ENCODE data around the gene CD38.
"Not testable (repeated sequence)": the region's sequence is repeated elsewhere in the genome, so short reads cannot be mapped to it uniquely, and the experiment has no call there.

The CD38 gene

DNA sequence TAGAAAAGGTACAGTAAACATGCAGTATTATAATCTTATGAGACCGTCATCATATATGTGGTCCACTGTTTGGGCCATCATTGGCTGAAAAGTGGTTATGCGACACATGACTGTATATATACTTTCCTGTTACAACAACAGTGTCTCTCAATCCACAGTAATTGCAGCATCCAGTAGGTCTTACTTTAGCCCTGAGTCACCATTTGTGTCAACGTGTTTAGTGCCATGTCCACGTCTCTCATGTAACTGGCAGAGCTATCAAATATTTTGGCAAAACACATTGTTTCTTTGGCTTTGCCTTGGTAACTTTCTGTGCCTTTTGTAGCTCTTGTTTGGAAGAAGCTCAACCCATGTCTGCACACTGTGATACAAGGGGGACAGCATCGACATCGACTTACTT is 73.8 kb downstream of the CD38 start:
- FAIRE-seq, result no peak
- no peak for DNase-seq (ENCODE audit: insufficient read length, low spot score)
- TF ChIP-seq CTCF (IDR thresholded peaks at IDR 0.05; ENCODE audit: insufficient read depth, missing control alignments), result no peak

- DNase-seq (ENCODE audit: insufficient read length, low spot score), result no peak
- FAIRE-seq, result no peak
- TF ChIP-seq CTCF (IDR thresholded peaks at IDR 0.05; ENCODE audit: insufficient read depth, missing control alignments), result no peak
Measured at GRCh38 chr4:15852524-15852923, 74.4 kb downstream of the CD38 start.

DNA sequence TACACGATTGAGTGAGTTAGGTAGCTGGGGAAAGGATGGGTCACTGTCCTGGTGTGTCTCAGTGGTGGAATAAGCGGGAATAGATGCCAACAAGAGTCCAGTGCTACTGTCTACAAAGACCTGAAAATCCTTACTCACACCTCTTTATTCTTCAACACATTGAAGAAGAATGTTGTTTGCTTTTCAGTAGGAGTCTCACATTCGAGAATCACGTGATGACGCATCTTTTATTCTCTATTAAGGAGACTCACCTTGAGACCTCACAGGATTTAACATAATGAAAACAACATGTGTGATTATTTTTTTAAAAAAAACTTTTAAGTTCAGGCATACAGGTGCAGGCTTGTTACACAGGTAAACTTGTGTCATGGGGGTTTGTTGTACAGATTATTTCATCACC is 75.2 kb downstream of the CD38 start:
- FAIRE-seq (no peak), DNase-seq (ENCODE audit: insufficient read length, low spot score) (no peak)
- no peak for TF ChIP-seq CTCF (IDR thresholded peaks at IDR 0.05; ENCODE audit: insufficient read depth, missing control alignments)

- DNase-seq (ENCODE audit: insufficient read length, low spot score) (no peak), FAIRE-seq (no peak)
- no peak for TF ChIP-seq CTCF (IDR thresholded peaks at IDR 0.05; ENCODE audit: insufficient read depth, missing control alignments)
Measured at GRCh38 chr4:15855804-15856475, 77.8 kb downstream of the CD38 start.

DNA sequence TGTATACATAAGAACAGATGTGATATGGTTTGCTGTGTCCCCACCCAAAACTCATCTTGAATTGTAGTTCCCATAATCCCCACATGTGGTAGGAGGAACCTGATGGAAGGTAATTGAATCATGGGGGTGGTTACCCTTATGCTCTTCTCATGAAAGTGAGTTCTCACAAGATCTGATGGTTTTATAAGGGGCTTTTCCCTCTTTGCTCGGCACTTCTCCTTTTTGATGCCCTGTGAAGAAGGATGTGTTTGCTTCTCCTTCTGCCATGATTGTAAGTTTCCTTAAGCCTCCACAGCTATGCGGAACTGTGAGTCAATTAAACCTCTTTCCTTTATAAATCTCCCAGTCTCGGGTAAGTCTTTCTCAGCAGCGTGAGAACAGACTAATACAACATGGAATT is 83.1 kb downstream of the CD38 start:
- not testable (repeated sequence) for DNase-seq (ENCODE audit: insufficient read length, low spot score); FAIRE-seq

DNA sequence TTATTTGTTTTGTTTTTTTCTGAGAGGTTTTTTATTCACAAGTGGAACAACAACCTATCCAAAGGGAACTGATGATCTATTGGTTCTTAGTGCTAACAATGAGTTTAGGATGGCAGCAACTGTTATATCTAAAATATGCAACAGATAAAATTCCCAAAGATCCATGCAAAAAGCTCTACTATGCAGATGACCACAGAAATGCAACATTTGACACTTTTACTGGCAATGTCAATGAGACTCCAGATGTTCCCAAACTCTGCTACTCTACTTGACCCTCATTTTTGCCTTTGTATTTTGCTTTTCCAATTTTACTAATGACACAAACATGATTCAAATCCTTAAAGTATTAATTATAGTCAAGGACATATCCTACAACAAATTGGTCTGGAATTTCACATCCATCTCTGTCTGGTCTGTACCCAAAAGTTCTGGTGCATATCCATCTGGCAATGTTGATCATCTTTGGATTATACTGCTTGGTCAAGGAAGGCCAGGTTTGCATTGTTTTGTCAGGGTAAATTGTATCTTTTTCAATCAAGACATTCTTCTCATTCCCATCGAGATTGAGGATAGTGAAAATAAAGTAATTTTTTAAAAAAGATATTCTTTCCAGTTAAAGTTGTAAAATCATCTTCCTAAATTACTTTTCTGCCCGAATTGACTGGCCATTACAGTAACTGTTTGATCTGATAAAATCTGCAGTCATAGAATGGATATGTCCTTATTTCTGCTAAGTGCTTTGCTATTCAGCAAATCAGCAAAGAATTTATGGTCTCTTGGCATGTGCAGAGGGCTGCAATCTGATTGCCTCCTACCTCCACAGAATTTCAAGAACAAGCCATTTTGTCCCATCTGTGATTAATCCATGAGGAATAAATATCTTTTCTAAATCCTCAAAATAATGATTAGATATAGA is 86.8 kb downstream of the CD38 start:
- FAIRE-seq (no peak), DNase-seq (ENCODE audit: insufficient read length, low spot score) (no peak)
- TF ChIP-seq CTCF (IDR thresholded peaks at IDR 0.05; ENCODE audit: insufficient read depth, missing control alignments), result no peak

DNA sequence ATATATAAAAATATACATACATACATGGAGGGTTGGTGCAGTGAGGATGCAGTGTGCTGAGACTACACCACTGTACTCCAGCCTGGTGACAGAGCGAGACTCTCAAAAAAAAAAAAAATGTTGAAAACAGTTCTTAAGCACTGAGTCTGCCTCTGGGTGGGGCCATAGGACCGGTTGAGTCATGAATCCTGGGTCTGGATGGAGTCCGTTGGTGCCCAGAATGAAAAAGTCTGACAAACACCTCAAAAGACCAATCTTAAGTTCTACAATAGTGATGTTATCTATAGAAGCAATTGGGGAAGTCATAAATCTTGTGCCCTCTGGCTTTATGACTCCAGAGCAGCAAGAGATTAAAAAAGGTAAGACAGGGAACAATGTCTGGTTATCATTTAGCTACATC is 90.0 kb downstream of the CD38 start:
- DNase-seq (ENCODE audit: insufficient read length, low spot score) (no peak), FAIRE-seq (no peak)
- no peak for TF ChIP-seq CTCF (IDR thresholded peaks at IDR 0.05; ENCODE audit: insufficient read depth, missing control alignments)

Data from D721Med (cell line).